ENCODE data around the gene DNAJB14. TPM values are rescaled to one million over a fixed set of nuclear protein-coding genes. Genes with fewer than 3 reads are reported as not detected.
"Not testable (repeated sequence)": the region's sequence is repeated elsewhere in the genome, so short reads cannot be mapped to it uniquely, and the experiment has no call there.

DNAJB14 gene
- total RNA-seq (2014; rRNA removed; shearing (Covaris generic)) = 36.9 and 42.0 TPM in 2 replicates

DNA sequence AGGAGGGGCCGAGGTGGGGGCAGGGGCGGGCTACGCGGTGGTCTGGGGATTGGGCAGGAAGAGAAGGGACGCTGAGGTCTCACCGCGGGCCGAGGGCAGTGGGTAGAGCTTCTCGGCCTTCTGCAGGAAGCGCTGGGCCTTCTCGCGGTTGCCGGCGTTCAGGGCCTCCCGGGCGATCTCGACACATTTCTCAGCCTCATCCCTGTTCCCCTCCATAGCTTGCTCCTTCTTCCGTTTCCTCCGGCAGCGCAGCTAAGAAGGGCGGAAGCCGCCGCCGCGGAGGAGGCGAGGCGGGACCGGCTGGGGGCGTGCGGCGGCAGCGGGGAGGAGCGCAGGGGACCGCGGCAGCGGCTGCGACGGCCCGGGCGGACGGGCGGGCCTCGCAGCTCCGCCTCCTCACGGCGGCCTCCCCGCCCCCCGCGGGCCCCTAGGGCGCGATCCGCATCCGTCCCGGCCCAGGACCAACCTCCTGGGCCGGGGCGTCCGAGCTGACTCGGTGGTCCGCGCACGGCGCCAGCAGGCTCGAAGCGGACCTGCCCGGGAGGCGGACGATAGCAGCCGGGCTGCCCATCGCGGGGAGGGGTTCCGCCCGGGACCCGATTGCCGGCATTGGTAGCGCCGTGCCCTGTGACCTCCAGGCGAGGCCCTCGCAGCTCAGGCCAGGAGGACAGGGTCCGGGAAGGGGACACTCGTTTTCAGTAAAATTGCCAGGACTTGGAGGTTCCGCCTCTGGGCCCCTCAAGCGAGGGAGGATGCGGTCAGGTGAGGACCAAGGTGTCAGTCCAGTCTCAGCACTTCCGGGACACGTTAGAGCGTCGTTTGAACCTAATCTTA lies at the start of gene DNAJB14:
TSS of gene DNAJB14 (minus strand) at position 263 of the 834 bp plus-strand sequence. CDS start at position 216, 47 bp downstream.
- peak; percentile 38 for DNase-seq (ENCODE audit: low spot score)

GRCh38 chr4:99991741-99992140 lies 45.3 kb upstream of the DNAJB14 start:
- DNase-seq (ENCODE audit: low spot score) = no peak

DNA sequence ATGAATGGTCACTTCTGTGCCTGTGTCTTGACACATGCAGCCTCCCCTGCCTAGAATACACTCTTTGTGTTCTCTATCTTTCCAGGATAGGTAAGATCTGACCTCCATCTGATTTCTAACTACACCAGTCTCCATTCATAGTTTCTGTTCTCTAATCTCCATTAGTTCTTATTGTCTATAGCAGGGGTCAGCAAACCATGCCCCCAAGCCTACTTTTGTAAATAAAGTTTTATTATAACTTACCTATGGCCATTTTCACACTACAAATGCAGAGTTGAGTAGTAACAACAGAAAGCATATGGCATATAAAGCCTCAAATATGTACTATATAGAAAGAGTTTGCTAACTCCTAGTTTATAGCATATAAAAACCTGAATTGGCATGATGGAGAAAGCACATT lies 41.3 kb upstream of the DNAJB14 start:
- DNase-seq (ENCODE audit: low spot score) = no peak

- no peak for DNase-seq (ENCODE audit: low spot score)
Observed at GRCh38 chr4:99986792-99987191, 40.4 kb upstream of the DNAJB14 start.

DNA sequence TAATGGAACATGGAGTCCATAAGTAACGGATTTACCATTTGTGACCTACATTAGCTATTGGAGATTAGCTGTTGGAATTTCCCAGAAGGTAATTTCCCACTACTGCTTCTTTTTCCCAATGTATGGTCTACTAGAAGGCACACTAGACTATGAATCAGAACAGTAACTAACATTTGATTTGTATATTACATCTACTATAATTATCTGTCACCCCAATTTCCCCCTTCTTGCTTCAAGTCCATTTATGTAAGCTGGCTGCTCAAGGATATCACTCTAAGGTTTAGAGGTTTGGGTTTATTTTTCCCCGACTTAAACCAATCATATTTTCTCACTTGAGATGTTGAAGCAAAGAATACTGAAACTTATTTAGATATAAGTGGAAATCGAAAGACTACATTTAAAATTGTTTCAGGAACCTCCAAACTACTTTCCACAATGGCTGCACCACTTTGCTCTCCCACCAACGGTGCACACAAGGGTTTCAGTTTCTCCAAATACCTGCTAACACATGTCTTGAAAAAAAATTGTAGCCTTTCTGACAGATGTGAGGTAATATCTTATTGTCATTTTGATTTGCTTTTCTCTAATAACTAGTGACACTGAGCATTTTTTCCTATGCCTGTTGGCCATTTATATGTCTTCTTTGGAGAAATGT lies 37.0 kb upstream of the DNAJB14 start:
- DNase-seq (ENCODE audit: low spot score) = no peak

- DNase-seq (ENCODE audit: low spot score) = no peak
Observed at GRCh38 chr4:99979872-99980271, 33.5 kb upstream of the DNAJB14 start.

DNA sequence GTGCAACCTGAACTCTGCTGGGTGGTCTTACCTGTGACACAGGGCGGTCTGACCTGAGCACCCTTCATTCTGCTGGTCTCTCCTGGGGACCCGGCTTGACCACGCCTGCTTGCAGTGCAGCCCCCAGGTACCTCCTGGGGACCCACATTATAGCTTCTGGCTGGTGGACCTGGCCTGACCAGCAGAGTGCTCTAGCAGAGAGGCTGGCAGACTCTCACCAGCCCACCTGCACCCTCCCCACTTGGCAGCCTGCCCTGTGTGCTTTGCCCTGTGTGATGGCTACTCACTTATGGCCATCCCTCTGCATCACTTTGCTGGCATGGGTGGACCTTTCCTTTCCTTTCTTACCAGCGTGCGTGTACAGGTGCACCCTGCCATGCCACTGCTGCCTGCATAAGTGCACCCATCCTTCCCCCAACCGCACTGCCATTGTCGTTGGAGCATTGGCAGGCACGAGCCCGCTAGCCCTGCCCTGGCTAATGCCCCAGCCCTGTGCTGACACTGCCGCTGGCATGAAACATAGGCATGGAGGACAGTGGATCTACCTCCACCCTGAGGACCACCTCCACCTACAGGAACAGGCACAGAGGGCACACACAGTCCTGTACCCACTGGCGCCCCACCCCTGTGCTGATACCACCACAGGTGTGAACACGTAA lies 25.2 kb upstream of the DNAJB14 start:
- DNase-seq (ENCODE audit: low spot score) = no peak

- peak; percentile 72 for DNase-seq (ENCODE audit: low spot score)
Observed at GRCh38 chr4:99968330-99968729, 21.9 kb upstream of the DNAJB14 start.

DNA sequence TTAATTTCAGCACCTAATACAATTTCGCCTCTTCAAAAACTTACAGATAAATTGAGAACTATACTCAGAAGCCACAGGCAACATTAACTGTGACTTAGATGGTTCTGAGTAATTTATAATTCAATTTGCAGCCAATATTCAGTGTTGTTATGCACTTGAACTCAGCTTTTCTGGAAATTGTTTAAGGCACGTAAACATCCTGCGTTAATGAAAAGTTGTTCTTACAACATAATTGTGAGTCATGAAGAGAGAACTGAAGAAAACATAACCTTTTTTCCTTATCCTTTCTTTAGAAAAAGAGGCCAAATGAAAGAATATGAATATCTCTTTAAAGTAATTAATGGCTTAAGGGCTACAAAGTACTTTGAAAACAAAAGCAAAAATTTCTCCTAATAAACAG lies 20.3 kb upstream of the DNAJB14 start:
- no peak for DNase-seq (ENCODE audit: low spot score)

- no peak for DNase-seq (ENCODE audit: low spot score)
Observed at GRCh38 chr4:99965674-99966350, 19.4 kb upstream of the DNAJB14 start.

- no peak for DNase-seq (ENCODE audit: low spot score)
Observed at GRCh38 chr4:99965173-99965572, 18.8 kb upstream of the DNAJB14 start.

DNA sequence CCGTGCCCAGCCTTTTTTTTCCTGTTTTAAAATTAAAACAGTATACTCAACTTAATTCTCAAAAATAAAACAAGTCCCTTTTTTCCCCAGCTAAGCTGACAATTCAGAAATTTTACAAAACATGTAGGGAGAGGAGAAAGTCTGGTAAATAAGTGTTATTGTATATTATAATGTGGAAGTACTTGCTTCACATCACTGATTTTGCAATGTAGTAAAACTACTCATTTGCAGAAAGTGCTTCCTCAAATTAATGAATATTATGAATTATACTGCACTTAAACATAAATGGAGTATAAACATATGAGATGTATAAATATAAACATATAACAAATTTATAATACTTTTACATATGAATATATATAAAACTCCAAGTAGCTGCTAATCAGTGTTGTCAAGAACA lies 15.3 kb upstream of the DNAJB14 start:
- DNase-seq (ENCODE audit: low spot score) = no peak

DNA sequence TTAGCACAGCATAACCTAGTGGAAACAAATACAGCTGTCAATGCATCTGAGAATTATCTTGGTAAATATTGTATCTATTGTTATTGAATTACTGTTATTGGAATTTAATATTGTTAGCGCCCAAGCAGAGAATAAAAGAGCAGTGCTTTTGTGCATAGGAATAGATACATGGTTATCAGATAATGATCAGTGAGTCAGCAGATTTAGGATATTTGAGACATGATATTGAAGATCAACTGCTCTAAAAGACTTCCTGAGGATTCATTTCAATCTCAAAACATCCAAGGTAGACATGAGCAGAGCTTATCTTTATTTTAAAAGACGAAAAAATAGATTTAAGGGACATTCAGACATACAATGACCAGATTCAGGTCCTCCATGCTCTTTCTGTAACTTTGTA lies 14.2 kb upstream of the DNAJB14 start:
- no peak for DNase-seq (ENCODE audit: low spot score)

DNA sequence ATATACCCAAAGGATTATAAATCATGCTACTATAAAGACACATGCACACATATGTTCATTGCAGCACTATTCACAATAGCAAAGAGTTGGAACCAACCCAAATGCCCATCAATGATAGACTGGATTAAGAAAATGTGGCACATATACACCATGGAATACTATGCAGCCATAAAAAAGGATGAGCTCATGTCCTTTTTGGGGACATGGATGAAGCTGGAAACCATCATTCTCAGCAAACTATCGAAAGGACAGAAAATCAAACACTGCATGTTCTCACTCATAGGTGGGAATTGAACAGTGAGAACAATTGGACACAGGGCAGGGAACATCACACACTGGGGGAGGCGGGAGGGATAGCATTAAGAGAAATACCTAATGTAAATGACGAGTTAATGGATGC lies 11.8 kb upstream of the DNAJB14 start:
- DNase-seq (ENCODE audit: low spot score) = not testable (repeated sequence)

GRCh38 chr4:99950913-99951254 lies 4.5 kb upstream of the DNAJB14 start:
- no peak for DNase-seq (ENCODE audit: low spot score)

GRCh38 chr4:99949999-99950912 lies 3.8 kb upstream of the DNAJB14 start, which contains the start of gene H2AZ1:
Gene H2AZ1, minus strand, starts transcription at chr4:99950275. Its CDS starts 105 bp downstream, at chr4:99950170.
- peak; percentile 96 for DNase-seq (ENCODE audit: low spot score)

DNA sequence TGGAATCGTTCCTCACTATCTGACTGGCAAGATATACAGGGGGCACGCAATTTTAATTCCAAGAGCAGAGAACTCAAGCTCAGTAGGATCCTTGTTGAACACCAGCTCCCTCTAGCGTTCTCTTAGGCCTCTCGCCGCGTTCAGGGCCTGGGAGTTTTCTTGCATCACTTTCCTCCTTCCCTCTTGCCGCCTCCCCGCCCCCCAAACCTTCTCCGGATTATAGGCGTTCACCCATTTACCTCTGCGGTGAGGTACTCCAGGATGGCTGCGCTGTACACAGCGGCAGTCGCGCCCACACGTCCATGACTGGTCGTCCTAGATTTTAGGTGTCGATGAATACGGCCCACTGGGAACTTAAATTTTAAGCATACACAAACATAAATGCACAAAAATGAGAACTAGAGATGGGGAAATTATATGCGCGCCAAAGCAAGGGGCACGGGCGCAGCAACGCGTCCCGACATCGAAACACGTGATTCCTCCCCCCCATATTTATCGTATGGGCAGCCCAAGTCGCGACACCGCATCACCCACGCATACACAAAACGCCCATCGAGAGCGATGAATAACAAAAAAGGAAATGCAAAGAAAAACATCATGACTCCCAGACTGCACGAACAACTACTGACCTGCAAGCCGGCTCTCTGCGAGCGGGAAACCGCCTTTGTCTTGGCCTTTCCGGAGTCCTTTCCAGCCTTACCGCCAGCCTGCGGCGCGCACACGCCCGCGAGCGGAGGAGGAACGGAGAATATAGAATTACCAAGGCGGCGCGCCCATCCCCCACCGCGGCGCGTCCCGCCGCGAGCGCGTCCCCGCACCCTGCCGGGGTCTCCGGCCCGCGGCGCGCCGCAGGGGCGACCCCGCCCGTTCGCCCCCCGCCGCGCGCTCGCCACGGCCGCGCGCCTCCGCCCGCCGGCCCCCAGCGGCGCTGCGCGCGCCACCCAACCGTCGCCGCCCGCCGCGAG lies 2.9 kb upstream of the DNAJB14 start:
- peak; percentile 96 for DNase-seq (ENCODE audit: low spot score)

GRCh38 chr4:99947608-99948007 lies 1.2 kb upstream of the DNAJB14 start:
- no peak for DNase-seq (ENCODE audit: low spot score)

DNA sequence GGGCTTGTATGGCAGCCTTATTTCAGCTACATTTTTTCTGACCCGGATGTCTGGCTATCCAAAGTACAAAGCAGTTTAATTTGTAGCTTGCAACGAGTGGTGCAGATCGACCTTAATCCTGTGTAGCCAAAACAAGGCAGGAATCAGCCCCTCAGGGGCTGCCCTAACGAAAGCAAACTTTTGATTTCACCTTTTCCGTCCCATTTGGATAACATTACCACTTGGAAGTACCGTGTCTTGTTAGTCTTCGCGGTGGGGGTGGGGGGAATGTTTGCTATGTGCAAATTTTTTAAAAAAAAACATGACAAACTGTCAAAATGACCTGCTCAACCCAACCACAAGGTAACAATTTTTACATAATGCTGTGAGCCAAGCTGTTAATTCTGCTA lies 766 bp upstream of the DNAJB14 start:
- no peak for DNase-seq (ENCODE audit: low spot score)

Data from A172 (cell line).